IMR-90 (cell line): ENCODE results near the gene RAC2. TPM values are rescaled to one million over a fixed set of nuclear protein-coding genes. Genes with fewer than 3 reads are reported as not detected.

ENCODE experiments used
- ATAC-seq: fragments of 200-7000 bp; cut with Tn5 transposase; 2 replicates; pipeline ENCODE4 v1.9.1; 2020; ENCODE audit warnings: low read depth, mild to moderate bottlenecking, moderate library complexity
- BruUV-seq: library from RNA; stranded (reverse); fragments of 400-500 nt; replicated peaks from 2 replicates; lab custom pipeline; 2021; lab: Mats Ljungman, UMichigan
- CTCF ChIA-PET: fragments of 300-600 bp; formaldehyde crosslinking; extraction: SDS; loops from one replicate; lab custom pipeline; 2021; ENCODE audit warnings: antibody characterized with exemption; lab: Yijun Ruan, JAX
- POLR2A ChIA-PET: fragments of 300-600 bp; sonication (Branson Sonifier 250); formaldehyde crosslinking; loops from one replicate; lab custom pipeline; 2022; ENCODE audit warnings: antibody characterized with exemption; ENCODE audit not compliant: unreplicated experiment; lab: Charles Lee
- DNase-seq: peaks from one replicate; pipeline ENCODE4 v3.0.0; 2013
- H2AFZ ChIP-seq: replicated peaks from 2 replicates; pipeline ENCODE3; 2013; ENCODE audit warnings: low read length, mild to moderate bottlenecking; ENCODE audit not compliant: poor library complexity
- H2AK5ac ChIP-seq: 2 replicates; pipeline ENCODE4 v1.6.1; 2013; ENCODE audit warnings: low read depth, low read length, inconsistent platforms
- H2AK9ac ChIP-seq: replicated peaks from 2 replicates; pipeline ENCODE3; 2013; ENCODE audit warnings: mild to moderate bottlenecking, low read depth, low read length, moderate library complexity; ENCODE audit not compliant: poor library complexity
- H2BK120ac ChIP-seq: 2 replicates; pipeline ENCODE4 v1.6.1; 2013; ENCODE audit warnings: low read depth, low read length, inconsistent platforms
- H2BK15ac ChIP-seq: 3 replicates; pipeline ENCODE4 v1.6.1; 2013; ENCODE audit warnings: low read depth, low read length, inconsistent platforms
- H2BK20ac ChIP-seq: 2 replicates; pipeline ENCODE4 v1.6.1; 2013; ENCODE audit warnings: low read depth, mild to moderate bottlenecking, inconsistent platforms, low read length, moderate library complexity
- H2BK5ac ChIP-seq: 2 replicates; pipeline ENCODE4 v1.6.1; 2013; ENCODE audit warnings: mild to moderate bottlenecking, low read depth, low read length, inconsistent platforms; ENCODE audit not compliant: poor library complexity, severe bottlenecking
- H3K14ac ChIP-seq: replicated peaks from 2 replicates; pipeline ENCODE4 v1.6.1; 2013; ENCODE audit warnings: low read depth, low read length, inconsistent platforms
- H3K18ac ChIP-seq: 2 replicates; pipeline ENCODE4 v1.6.1; 2013; ENCODE audit warnings: low read depth, low read length, control low read depth
- H3K23ac ChIP-seq: 2 replicates; pipeline ENCODE4 v1.6.1; 2013; ENCODE audit warnings: low read depth, low read length, inconsistent platforms
- H3K27ac ChIP-seq: 2 replicates; pipeline ENCODE4 v1.5.1; 2013; ENCODE audit warnings: mild to moderate bottlenecking, control low read depth, low read length; ENCODE audit not compliant: insufficient read depth
- H3K27me3 ChIP-seq: 2 replicates; pipeline ENCODE4 v1.6.1; 2013; ENCODE audit warnings: low read length; ENCODE audit not compliant: control insufficient read depth, insufficient read depth
- H3K36me3 ChIP-seq: 2 replicates; pipeline ENCODE4 v1.6.1; 2013; ENCODE audit warnings: low read length, mixed read lengths; ENCODE audit not compliant: control insufficient read depth, insufficient read depth
- H3K4ac ChIP-seq: 2 replicates; pipeline ENCODE4 v1.6.1; 2013; ENCODE audit warnings: low read depth, low read length, inconsistent platforms
- H3K4me1 ChIP-seq: 2 replicates; pipeline ENCODE4 v1.6.1; 2013; ENCODE audit warnings: low read length, mixed read lengths; ENCODE audit not compliant: control insufficient read depth, insufficient read depth
- H3K4me2 ChIP-seq: 2 replicates; pipeline ENCODE4 v1.6.1; 2013; ENCODE audit warnings: low read depth, mild to moderate bottlenecking, control low read depth, low read length, moderate library complexity
- H3K4me3 ChIP-seq: 2 replicates; pipeline ENCODE4 v1.5.1; 2013; ENCODE audit warnings: low read depth, mild to moderate bottlenecking, control low read depth, low read length, moderate library complexity; ENCODE audit not compliant: insufficient read depth
- H3K56ac ChIP-seq: 2 replicates; pipeline ENCODE4 v1.6.1; 2013; ENCODE audit warnings: low read length, inconsistent platforms; ENCODE audit not compliant: insufficient read depth; ENCODE audit errors: extremely low read depth
- H3K79me1 ChIP-seq, 2 experiments: 2 replicates each; pipeline ENCODE4 v1.6.1; 2013; ENCODE audit warnings: low read length in 2 of 2, inconsistent platforms in 1 of 2, low read depth in 1 of 2
- H3K9ac ChIP-seq: 2 replicates; pipeline ENCODE4 v1.6.1; 2013; ENCODE audit warnings: low read depth, low read length, control low read depth
- H3K9me1 ChIP-seq: 2 replicates; pipeline ENCODE4 v1.6.1; 2013; ENCODE audit warnings: low read length, inconsistent platforms; ENCODE audit not compliant: insufficient read depth
- H3K9me3 ChIP-seq: 2 replicates; pipeline ENCODE4 v1.6.1; 2013; ENCODE audit warnings: low read length; ENCODE audit not compliant: control insufficient read depth, insufficient read depth
- H4K20me1 ChIP-seq: 2 replicates; pipeline ENCODE4 v1.6.1; 2013; ENCODE audit warnings: low read length, inconsistent platforms; ENCODE audit not compliant: insufficient read depth
- H4K5ac ChIP-seq: 2 replicates; pipeline ENCODE4 v1.6.1; 2013; ENCODE audit warnings: mild to moderate bottlenecking, low read depth, low read length, control low read depth
- H4K8ac ChIP-seq, 2 experiments: 2 replicates each; pipeline ENCODE4 v1.6.1; 2013; ENCODE audit warnings: low read depth in 2 of 2, low read length in 2 of 2, control low read depth in 1 of 2, inconsistent platforms in 1 of 2
- H4K91ac ChIP-seq: 2 replicates; pipeline ENCODE4 v1.6.1; 2013; ENCODE audit warnings: low read depth, low read length, inconsistent platforms; ENCODE audit not compliant: insufficient read depth
- MAZ ChIP-seq: IDR thresholded peaks from 2 replicates; pipeline ENCODE4 v1.6.1; 2012; ENCODE audit warnings: low read depth, mild to moderate bottlenecking, low read length, improper control_type of control experiment, moderate library complexity, borderline replicate concordance
- WGBS, 2 experiments: methylation state at CpG; one replicate each; pipeline versions ENCODE4 v1.1.5 to v1.1.7; 2013; ENCODE audit warnings: missing lambda C conversion rate in 2 of 2; ENCODE audit not compliant: insufficient read length in 1 of 2; ENCODE audit errors: extremely low coverage in 2 of 2; 5-methylcytosine and 5-hydroxymethylcytosine counted together
- dilution Hi-C: fragments of 300-500 bp; cut with HindIII; formaldehyde crosslinking; loops from one replicate; pipeline ENCODE4 v1.14.3; 2018; ENCODE audit warnings: low sequenced_read_pairs; ENCODE audit not compliant: unreplicated experiment
- in situ Hi-C: fragments of 300-500 bp; cut with MboI; formaldehyde crosslinking; loops from 3 replicates; pipeline ENCODE4 v1.14.3; 2019; ENCODE audit warnings: low sequenced_read_pairs, inconsistent platforms, mixed read lengths
- intact Hi-C: fragments of 100-400 bp; cut with micrococcal nuclease; formaldehyde crosslinking; loops from 2 replicates; pipeline ENCODE4 v1.10.0; 2022
- polyA plus RNA-seq, 3 experiments: library from polyadenylated mRNA; depleted of rRNA; stranded (reverse); fragments of >200 nt; gene quantifications; 2 replicates each; pipeline ENCODE4 v1.2.3, GENCODE V29; 2012; ENCODE audit warnings: low replicate concordance in 1 of 3
- total RNA-seq: library from RNA; depleted of rRNA; stranded (reverse); fragments of >200 nt; gene quantifications from 2 replicates; pipeline ENCODE4 v1.2.3, GENCODE V29; 2012
- TF ChIP-seq, protein P1 (sequence below): fragments of 150-350 bp; IDR thresholded peaks from 2 replicates; pipeline ENCODE4 v1.6.1; 2017; ENCODE audit warnings: mild to moderate bottlenecking, antibody characterized with exemption, low read length, low read depth
- TF ChIP-seq, protein P2 (sequence below): fragments of 150-350 bp; IDR thresholded peaks from 2 replicates; pipeline ENCODE4 v1.6.1; 2016; ENCODE audit warnings: low read depth, mild to moderate bottlenecking, low read length, moderate library complexity, borderline replicate concordance

The RAC2 gene
- total and polyA plus RNA-seq, 2 of the 4 experiments (the other 2 are of a cell fraction): 10.0 to 72.3 TPM

DNA sequence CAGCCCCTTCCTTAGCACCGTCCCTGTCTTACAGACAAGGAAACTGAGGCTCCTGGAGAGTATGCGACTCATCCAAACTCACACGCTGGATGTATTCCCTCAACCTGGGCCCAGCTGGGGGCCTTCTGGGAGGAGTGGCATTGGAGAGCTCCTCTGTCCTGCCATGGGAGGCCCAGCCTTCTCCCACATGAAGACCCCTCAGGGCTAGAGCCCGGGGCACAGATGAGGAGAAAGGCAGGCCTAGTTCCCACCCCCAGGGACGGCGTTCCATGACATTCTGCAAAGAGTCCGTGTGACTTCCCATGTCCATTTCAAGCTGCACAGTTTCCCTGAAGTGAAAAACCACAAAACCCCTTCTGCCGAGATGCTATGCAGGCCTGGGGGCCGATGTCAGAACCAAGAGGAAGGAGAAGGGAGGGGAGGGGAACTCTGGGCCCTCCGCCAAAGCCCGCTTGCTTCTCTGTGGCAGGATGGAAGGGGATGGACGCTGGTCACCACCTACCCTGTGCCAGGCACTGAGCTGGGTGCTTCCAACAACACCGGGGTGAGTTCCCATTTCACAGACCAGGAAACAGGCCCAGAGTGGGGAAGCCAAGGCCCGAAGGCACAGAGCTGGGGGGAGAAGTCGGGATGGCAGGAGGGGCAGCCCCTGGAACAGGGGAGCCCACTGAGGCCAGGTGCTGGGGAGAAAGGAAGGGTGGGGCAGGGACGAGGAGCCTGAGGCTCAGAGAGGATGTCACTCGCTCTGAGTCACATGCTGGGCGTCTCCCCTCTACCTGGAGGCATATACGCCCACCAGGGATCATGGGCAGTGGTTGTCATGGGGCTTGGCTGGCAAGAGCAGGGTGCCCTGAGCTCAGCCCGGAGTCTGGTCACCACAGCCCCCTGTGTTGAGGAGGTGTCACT lies 15.7 kb downstream of the RAC2 start:
- 0 out of 2 replicates have a peak overlapping the region, but pooled peaks have one; percentile 22 for H3K56ac ChIP-seq
- peak overlapping the region; percentile 7 for H3K23ac ChIP-seq
- H4K91ac ChIP-seq: peak overlapping the region; percentile 77
- ChIA-PET POLR2A (no interaction called here), CTCF (interaction anchor here (0.6 kb wide), 1 partner anchor 182 kb away, joined by 5 read pairs; no protein-coding TSS in a partner anchor)
- peak overlapping the region; percentile 88 for H2AK9ac ChIP-seq
- intact Hi-C loops (no loop called here), dilution Hi-C loops (no loop called here), in situ Hi-C loops (no loop called here)
- peaks cover 15% of the 10 kb centered on the region for H3K9me1 ChIP-seq
- H3K4me3 ChIP-seq: no peak overlapping the region
- no peaks in the 10 kb centered on the region for H3K27me3 ChIP-seq
- peak overlapping the region; percentile 35; the same call in 1 of the 2 replicates for H3K18ac ChIP-seq
- peaks cover 7% of the 10 kb centered on the region for H4K20me1 ChIP-seq
- DNase-seq (peak; percentile 27), ATAC-seq (peak; percentile 5; the same call in 1 of the 2 replicates)
- H3K79me1 ChIP-seq: peaks cover 0 to 7% of the 10 kb centered on the region in 2 experiments; a peak in 1 of 4 replicates
- peak overlapping the region; percentile 71 for H2BK5ac ChIP-seq
- H3K27ac ChIP-seq: no peak overlapping the region; the same call in 1 of the 2 replicates
- H3K4me1 ChIP-seq: peaks cover 22% of the 10 kb centered on the region
- WGBS, 2 experiments: 70% methylated on average over 3 of the region's 20 CpGs; no CpG with 5 or more reads in 1 of the 2 experiments
- H3K9ac ChIP-seq: no peak overlapping the region
- H3K36me3 ChIP-seq: no peaks in the 10 kb centered on the region
- peak overlapping the region; percentile 5 to 76; a peak in 2 of 4 replicates for H4K8ac ChIP-seq
- H2AK5ac ChIP-seq: peak overlapping the region; percentile 88
- peak overlapping the region; percentile 49 for H4K5ac ChIP-seq
- H2BK15ac ChIP-seq: peak overlapping the region; percentile 77; the same call in 2 of the 3 replicates
- no peaks in the 10 kb centered on the region for H3K9me3 ChIP-seq
- BruUV-seq: no TSS peak
- TF ChIP-seq, protein P1, sequence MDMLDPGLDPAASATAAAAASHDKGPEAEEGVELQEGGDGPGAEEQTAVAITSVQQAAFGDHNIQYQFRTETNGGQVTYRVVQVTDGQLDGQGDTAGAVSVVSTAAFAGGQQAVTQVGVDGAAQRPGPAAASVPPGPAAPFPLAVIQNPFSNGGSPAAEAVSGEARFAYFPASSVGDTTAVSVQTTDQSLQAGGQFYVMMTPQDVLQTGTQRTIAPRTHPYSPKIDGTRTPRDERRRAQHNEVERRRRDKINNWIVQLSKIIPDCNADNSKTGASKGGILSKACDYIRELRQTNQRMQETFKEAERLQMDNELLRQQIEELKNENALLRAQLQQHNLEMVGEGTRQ: no peak
- no peak for TF ChIP-seq MAZ
- TF ChIP-seq, protein P2, sequence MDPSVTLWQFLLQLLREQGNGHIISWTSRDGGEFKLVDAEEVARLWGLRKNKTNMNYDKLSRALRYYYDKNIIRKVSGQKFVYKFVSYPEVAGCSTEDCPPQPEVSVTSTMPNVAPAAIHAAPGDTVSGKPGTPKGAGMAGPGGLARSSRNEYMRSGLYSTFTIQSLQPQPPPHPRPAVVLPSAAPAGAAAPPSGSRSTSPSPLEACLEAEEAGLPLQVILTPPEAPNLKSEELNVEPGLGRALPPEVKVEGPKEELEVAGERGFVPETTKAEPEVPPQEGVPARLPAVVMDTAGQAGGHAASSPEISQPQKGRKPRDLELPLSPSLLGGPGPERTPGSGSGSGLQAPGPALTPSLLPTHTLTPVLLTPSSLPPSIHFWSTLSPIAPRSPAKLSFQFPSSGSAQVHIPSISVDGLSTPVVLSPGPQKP: no peak
- H3K14ac ChIP-seq: peak overlapping the region; percentile 37
- H2AFZ ChIP-seq: peak overlapping the region; percentile 64
- H2BK120ac ChIP-seq: peak overlapping the region; percentile 79
- peak overlapping the region; percentile 90 for H3K4ac ChIP-seq
- no peak overlapping the region for H3K4me2 ChIP-seq
- H2BK20ac ChIP-seq: peak overlapping the region; percentile 80
